A549 (cell line): ENCODE results near the gene SORCS2. TPM values are rescaled to one million over a fixed set of nuclear protein-coding genes. Genes with fewer than 3 reads are reported as not detected.

Experiments
- ATAC-seq, 2 experiments: fragments of 200-7000 bp in 1 of 2; fragments of >200 bp in 1 of 2; cut with Nextera tagmentation in 1 of 2; cut with Tn5 transposase in 1 of 2; 3 replicates each; pipeline versions ENCODE4 v1.8.0 to v1.9.1; 2018 to 2020; ENCODE audit warnings: mild to moderate bottlenecking in 1 of 2, moderate library complexity in 1 of 2
- CTCF ChIA-PET: fragments of 300-600 bp; sonication (Branson Sonifier 250); formaldehyde crosslinking; extraction: SDS; loops from one replicate; lab custom pipeline; 2021; ENCODE audit warnings: antibody characterized with exemption, inconsistent platforms; lab: Yijun Ruan, JAX
- POLR2A ChIA-PET: fragments of 350-600 bp; formaldehyde crosslinking; extraction: SDS; loops from one replicate; lab custom pipeline; 2021; ENCODE audit warnings: antibody characterized with exemption, inconsistent platforms; lab: Yijun Ruan, JAX
- DNase-seq, 2 experiments: peaks; one replicate each; pipeline versions ENCODE4 v3.0.0 to v3.0.0-alpha.2; 2011 to 2016; ENCODE audit warnings: low read depth in 1 of 2, low spot score in 1 of 2
- FAIRE-seq: peaks from 2 replicates; lab custom pipeline; 2011; peaks lifted over from hg19 to GRCh38; lab: Jason Lieb, UNC
- H3K27ac ChIP-seq, 2 experiments: fragments of >200 bp; sonication (Bioruptor Twin); formaldehyde crosslinking; 3 replicates each; pipeline ENCODE4 v1.5.1; 2016 to 2017
- H3K4me1 ChIP-seq: fragments of >200 bp; sonication (Bioruptor Twin); formaldehyde crosslinking; 3 replicates; pipeline ENCODE4 v1.6.1; 2016
- H3K4me2 ChIP-seq: fragments of >200 bp; sonication (Bioruptor Twin); formaldehyde crosslinking; 3 replicates; pipeline ENCODE4 v1.6.1; 2016
- H3K4me3 ChIP-seq: fragments of >200 bp; sonication (Bioruptor Twin); formaldehyde crosslinking; 3 replicates; pipeline ENCODE4 v1.5.1; 2016
- H3K9me3 ChIP-seq: fragments of >200 bp; sonication (Bioruptor Twin); formaldehyde crosslinking; 3 replicates; pipeline ENCODE4 v1.6.1; 2016
- BCL3 ChIP-seq: fragments of >200 bp; sonication (Bioruptor Twin); formaldehyde crosslinking; IDR thresholded peaks from 3 replicates; pipeline ENCODE4 v1.6.1; 2016
- CBX2 ChIP-seq: fragments of 200-600 bp; sonication (generic); IDR thresholded peaks from 2 replicates; pipeline ENCODE4 v1.6.1; 2016; ENCODE audit warnings: low read depth, mild to moderate bottlenecking, borderline replicate concordance
- CTCF ChIP-seq: fragments of >200 bp; sonication (Bioruptor Twin); formaldehyde crosslinking; IDR thresholded peaks from 3 replicates; pipeline ENCODE4 v1.5.1; 2016
- EHF ChIP-seq: fragments of 250-450 bp; sonication (Bioruptor Pico); IDR thresholded peaks from 2 replicates; pipeline ENCODE4 v1.5.0; 2020; ENCODE audit warnings: mild to moderate bottlenecking
- EP300 ChIP-seq, 2 experiments: fragments of >200 bp; sonication (Bioruptor Twin); formaldehyde crosslinking; IDR thresholded peaks; 2 replicates in 1 of 2; 3 replicates in 1 of 2; pipeline ENCODE4 v1.6.1; 2016 to 2017
- FOSB ChIP-seq: fragments of 250-450 bp; sonication (Bioruptor Pico); IDR thresholded peaks from 2 replicates; pipeline ENCODE4 v1.5.0; 2020; ENCODE audit warnings: mild to moderate bottlenecking, moderate library complexity
- HDAC2 ChIP-seq: fragments of 200-600 bp; sonication (generic); IDR thresholded peaks from 2 replicates; pipeline ENCODE4 v1.6.1; 2016
- HES2 ChIP-seq: fragments of >200 bp; sonication (Bioruptor Twin); formaldehyde crosslinking; IDR thresholded peaks from 2 replicates; pipeline ENCODE4 v1.6.1; 2016
- HMGXB4 ChIP-seq: fragments of 250-450 bp; sonication (Bioruptor Pico); IDR thresholded peaks from 2 replicates; pipeline ENCODE4 v1.5.0; 2021; ENCODE audit warnings: mild to moderate bottlenecking, moderate library complexity, borderline replicate concordance
- HOXB13 ChIP-seq: fragments of 250-450 bp; sonication (Bioruptor Pico); IDR thresholded peaks from 2 replicates; pipeline ENCODE4 v1.5.0; 2020; ENCODE audit warnings: low read depth, mild to moderate bottlenecking, moderate library complexity
- MAZ ChIP-seq: fragments of 150-350 bp; IDR thresholded peaks from 2 replicates; pipeline ENCODE4 v1.6.1; 2014; ENCODE audit warnings: antibody characterized with exemption, low read depth, low read length, borderline replicate concordance
- MYC ChIP-seq: IDR thresholded peaks from 2 replicates; pipeline ENCODE4 v1.6.1; 2012; ENCODE audit warnings: mild to moderate bottlenecking, inconsistent platforms, low read length, improper control_type of control experiment, borderline replicate concordance
- NPAS2 ChIP-seq: fragments of 250-450 bp; sonication (Bioruptor Pico); IDR thresholded peaks from 2 replicates; pipeline ENCODE4 v1.8.0; 2022; ENCODE audit warnings: mild to moderate bottlenecking, moderate library complexity, borderline replicate concordance
- NR3C1 ChIP-seq: fragments of >200 bp; sonication (Bioruptor Twin); formaldehyde crosslinking; IDR thresholded peaks from 3 replicates; pipeline ENCODE4 v1.6.1; 2017
- POLR2A ChIP-seq: IDR thresholded peaks from 2 replicates; pipeline ENCODE4 v1.6.1; 2012; ENCODE audit warnings: mild to moderate bottlenecking, low read length
- RARB ChIP-seq: fragments of 250-450 bp; sonication (Bioruptor Pico); IDR thresholded peaks from 2 replicates; pipeline ENCODE4 v1.8.0; 2021; ENCODE audit warnings: mild to moderate bottlenecking, moderate library complexity
- SMC3 ChIP-seq: fragments of >200 bp; sonication (Bioruptor Twin); formaldehyde crosslinking; IDR thresholded peaks from 3 replicates; pipeline ENCODE4 v1.6.1; 2018; ENCODE audit warnings: inconsistent platforms
- SREBF2 ChIP-seq: fragments of 450-650 bp; IDR thresholded peaks from 2 replicates; pipeline ENCODE4 v1.6.1; 2014; ENCODE audit warnings: mild to moderate bottlenecking, moderate library complexity
- USF2 ChIP-seq: fragments of 450-650 bp; IDR thresholded peaks from 2 replicates; pipeline ENCODE4 v1.6.1; 2014; ENCODE audit warnings: antibody characterized with exemption
- ZC3H11A ChIP-seq: fragments of 450-650 bp; IDR thresholded peaks from 2 replicates; pipeline ENCODE4 v1.6.1; 2014; ENCODE audit warnings: antibody characterized with exemption, mild to moderate bottlenecking
- ZFP36 ChIP-seq: fragments of 450-650 bp; IDR thresholded peaks from 2 replicates; pipeline ENCODE4 v1.6.1; 2014; ENCODE audit warnings: borderline replicate concordance; ENCODE audit not compliant: partially characterized antibody
- WGBS: methylation state at CpG from one replicate; pipeline ENCODE4 v1.1.6; 2017; ENCODE audit errors: missing lambda C conversion rate; 5-methylcytosine and 5-hydroxymethylcytosine counted together
- polyA plus RNA-seq, 4 experiments: library from polyadenylated mRNA; depleted of rRNA in 3 of 4; stranded (reverse); fragments of >200 nt; fragmentation: RNase III in 1 of 4; extraction: RNeasy Plus Mini Kit Qiagen cat#74134 plus additional on column Dnase treatment in 1 of 4; gene quantifications; 2 replicates in 3 of 4; 3 replicates in 1 of 4; pipeline ENCODE4 v1.2.3, GENCODE V29; 2011 to 2017

SORCS2 gene
- polyA plus RNA-seq, 2 of the 4 experiments (the other 2 are of a cell fraction): 1.4 to 4.6 TPM

GRCh38 chr4:7515390-7515902 is 323.1 kb downstream of the SORCS2 start (continued):
- TF ChIP-seq BCL3 (no peak), ZFP36 (no peak), HOXB13 (CRISPR knock-in tag) (no peak), RARB (CRISPR knock-in tag) (no peak), EP300 (IDR thresholded peaks at IDR 0.05) (no peak), HDAC2 (no peak), HMGXB4 (no peak)

GRCh38 chr4:7516096-7516772 is 323.9 kb downstream of the SORCS2 start:
- no peak overlapping the region for H3K4me3 ChIP-seq
- ATAC-seq: no peak

More at GRCh38 chr4:7516096-7516772, 323.9 kb downstream of the SORCS2 start:
- TF ChIP-seq MYC (no peak), POLR2A (no peak), MAZ (no peak), ZC3H11A (no peak), NR3C1 (no peak), SREBF2 (no peak), EHF (CRISPR knock-in tag) (no peak), USF2 (no peak), NPAS2 (CRISPR knock-in tag) (no peak), CBX2 (no peak), FOSB (CRISPR knock-in tag) (no peak), HMGXB4 (no peak), SMC3 (no peak), HES2 (no peak), CTCF (no peak)
- Histone ChIP-seq H3K9me3 (no peaks in the 10 kb centered on the region), H3K4me1 (no peaks in the 10 kb centered on the region), H3K27ac (no peak overlapping the region), H3K4me2 (no peak overlapping the region)
- CTCF ChIA-PET: interaction anchor here (2.0 kb wide), 1 partner anchor 324 kb away, joined by 7 read pairs; the partner anchor contains the start of gene SORCS2
- 83% methylated on average over 13 of the region's 16 CpGs for WGBS
- POLR2A ChIA-PET: no interaction called here
- FAIRE-seq (no peak), DNase-seq (no peak)
